K562 (cell line): ENCODE results near the gene ADPRM. TPM values are rescaled to one million over a fixed set of nuclear protein-coding genes. Genes with fewer than 3 reads are reported as not detected.

Experiments used
- CCNT2 ChIP-seq: IDR thresholded peaks from 2 replicates; pipeline ENCODE4 v1.6.1; 2011; ENCODE audit warnings: borderline replicate concordance, low read depth, mild to moderate bottlenecking, moderate library complexity, mixed read lengths, low read length; ENCODE audit not compliant: insufficient read length; ENCODE audit errors: extremely low read depth
- CREM ChIP-seq: IDR thresholded peaks from 2 replicates; pipeline ENCODE4 v1.6.1; 2014; ENCODE audit warnings: antibody characterized with exemption, low read depth
- FUS ChIP-seq: fragments of 200-400 bp; formaldehyde crosslinking; optimal IDR thresholded peaks from 2 replicates; pipeline ENCODE3; 2017; ENCODE audit warnings: low read depth, low read length
- HMGN3 ChIP-seq: IDR thresholded peaks from 2 replicates; pipeline ENCODE4 v1.6.1; 2011; ENCODE audit warnings: borderline replicate concordance, low read depth, mild to moderate bottlenecking, mixed read lengths, low read length; ENCODE audit not compliant: insufficient read length; ENCODE audit errors: extremely low read depth
- MAZ ChIP-seq, 2 experiments: fragments of 450-650 bp in 1 of 2; sonication (generic) in 1 of 2; formaldehyde crosslinking; IDR thresholded peaks in 1 of 2; conservative IDR thresholded peaks in 1 of 2; 2 replicates each; pipeline versions ENCODE4 v1.4.0 to v1.5.0; 2020; ENCODE audit warnings: mild to moderate bottlenecking in 1 of 2, missing genetic modification reagents in 1 of 2
- NR2C1 ChIP-seq, 2 experiments: fragments of 450-650 bp; IDR thresholded peaks; 2 replicates each; pipeline ENCODE4 v1.6.1; 2017; ENCODE audit warnings: mild to moderate bottlenecking in 2 of 2, antibody characterized with exemption in 1 of 2, inconsistent platforms in 1 of 2, missing compliant biosample characterization in 1 of 2, missing genetic modification characterization in 1 of 2
- POLR2H ChIP-seq: IDR thresholded peaks from 2 replicates; pipeline ENCODE4 v1.6.1; 2016; ENCODE audit warnings: missing genetic modification characterization, low read depth, mild to moderate bottlenecking, control low read depth, missing compliant biosample characterization, moderate library complexity
- RBBP5 ChIP-seq: fragments of 200-600 bp; sonication (generic); IDR thresholded peaks from 2 replicates; pipeline ENCODE4 v1.6.1; 2012; ENCODE audit warnings: borderline replicate concordance, mild to moderate bottlenecking, low read length, control low read depth, inconsistent platforms; ENCODE audit not compliant: insufficient read depth, poor library complexity, severe bottlenecking
- SFPQ ChIP-seq: fragments of 200-400 bp; formaldehyde crosslinking; IDR thresholded peaks from 2 replicates; pipeline ENCODE4 v1.6.1; 2017; ENCODE audit warnings: mild to moderate bottlenecking, low read depth, low read length, moderate library complexity
- SP2 ChIP-seq: IDR thresholded peaks from 2 replicates; pipeline ENCODE4 v1.6.1; 2011; ENCODE audit warnings: mild to moderate bottlenecking, low read depth, low read length, moderate library complexity; ENCODE audit not compliant: poor library complexity, severe bottlenecking; ENCODE audit errors: extremely low read depth
- TAF9B ChIP-seq: fragments of 450-650 bp; IDR thresholded peaks from 2 replicates; pipeline ENCODE4 v1.6.1; 2018; ENCODE audit warnings: mild to moderate bottlenecking; ENCODE audit not compliant: partially characterized antibody
- TBP ChIP-seq: optimal IDR thresholded peaks from 2 replicates; pipeline ENCODE3; 2011; ENCODE audit warnings: low read depth, low read length, improper control_type of control experiment
- TFAP4 ChIP-seq: sonication (generic); formaldehyde crosslinking; IDR thresholded peaks from 2 replicates; pipeline ENCODE4 v1.8.0; 2022; ENCODE audit warnings: missing genetic modification reagents, mild to moderate bottlenecking, moderate library complexity, borderline replicate concordance
- UBTF ChIP-seq, 2 experiments: IDR thresholded peaks; 2 replicates each; pipeline ENCODE4 v1.6.1; 2012; ENCODE audit warnings: improper control_type of control experiment in 2 of 2, low read depth in 2 of 2, low read length in 2 of 2, borderline replicate concordance in 1 of 2
- ZBTB7A ChIP-seq: IDR thresholded peaks from 2 replicates; pipeline ENCODE4 v1.6.1; 2011; ENCODE audit warnings: low read depth, mild to moderate bottlenecking, low read length, moderate library complexity, borderline replicate concordance; ENCODE audit not compliant: control insufficient read depth
- ZC3H8 ChIP-seq: fragments of 450-650 bp; IDR thresholded peaks from 2 replicates; pipeline ENCODE4 v1.6.1; 2017
- ZNF197 ChIP-seq: fragments of 200-800 bp; sonication (Bioruptor generic); IDR thresholded peaks from 2 replicates; pipeline ENCODE4 v1.6.1; 2016; ENCODE audit warnings: low read depth, missing genetic modification characterization, missing compliant biosample characterization
- ZNF282 ChIP-seq: sonication (generic); formaldehyde crosslinking; IDR thresholded peaks from 2 replicates; pipeline ENCODE4 v1.8.1; 2023; ENCODE audit warnings: missing genetic modification reagents
- polyA plus RNA-seq, 8 experiments: library from polyadenylated mRNA; depleted of rRNA in 4 of 8; stranded (reverse) in 5 of 8; unstranded in 3 of 8; fragments of >200 nt; fragmentation: Nextera tagmentation in 2 of 8; fragmentation: Illumina TruSeq in 1 of 8; extraction: Ambion mirVana in 2 of 8; extraction: Trizol in 1 of 8; gene quantifications; 2 replicates each; pipeline versions ENCODE4 v1.2.1 to v1.2.3, GENCODE V29; 2011 to 2014; ENCODE audit warnings: inconsistent platforms in 1 of 8, missing spikeins in 1 of 8
- total RNA-seq, 7 experiments: library from RNA; depleted of rRNA in 6 of 7; stranded (reverse); fragments of >200 nt in 6 of 7; fragmentation: Illumina TruSeq in 2 of 7; extraction: Trizol in 2 of 7; gene quantifications; 2 replicates each; pipeline versions ENCODE4 v1.2.1 to v1.2.3, GENCODE V29; 2011 to 2021; ENCODE audit warnings: low replicate concordance in 1 of 7

The ADPRM gene
- total and polyA plus RNA-seq, 9 of the 15 experiments (the other 6 are each of a cell fraction or from before 2014, with no cell fraction given), result 4.7 to 17.6 (median 6.2) TPM

- TF ChIP-seq NR2C1 (IDR thresholded peaks at IDR 0.05), result peak; percentile 80
- TF ChIP-seq NR2C1 (tag; IDR thresholded peaks at IDR 0.05), result peak; percentile 85
- peak in 1 of 2 experiments; percentile 57; a peak in 1 of 4 replicates for TF ChIP-seq MAZ (CRISPR knock-in tag; conservative IDR thresholded peaks at IDR 0.05 in 1 of 2, IDR thresholded peaks at IDR 0.05 in 1 of 2)
- peak; percentile 43 for TF ChIP-seq CCNT2
- TF ChIP-seq RBBP5, result peak; percentile 88
- TF ChIP-seq CREM, result peak; percentile 67
- TF ChIP-seq TAF9B, result peak; percentile 64
- TF ChIP-seq TBP, result peak; percentile 64
- TF ChIP-seq POLR2H (tag), result 0 out of 2 replicates have a peak, but pooled peaks have one; percentile 20
- peak; percentile 59 for TF ChIP-seq SP2
- no peak for TF ChIP-seq ZC3H8
- TF ChIP-seq ZNF282, result no peak
- TF ChIP-seq ZNF197 (CRISPR knock-in tag), result no peak
- no peak for TF ChIP-seq SFPQ
- peak; percentile 55 for TF ChIP-seq HMGN3
- no peak for TF ChIP-seq FUS
- TF ChIP-seq TFAP4 (CRISPR knock-in tag), result peak; percentile 22; the same call in 1 of the 2 replicates
- peak; percentile 83; the same call in 1 of the 2 replicates for TF ChIP-seq ZBTB7A
- TF ChIP-seq UBTF (IDR thresholded peaks at IDR 0.05; ENCODE audit: borderline replicate concordance in 1 of 2, low read depth in 2 of 2, low read length in 2 of 2), result peak; percentile 78 to 88; a peak in 2 of 4 replicates
Measured at GRCh38 chr17:10697092-10698081, at the start of gene ADPRM, which contains the start of gene SCO1 (continued).
